HUES6 (cell line): ENCODE measurements around the gene SUCLG2.

Experiments
- H3K27ac ChIP-seq: 2 replicates; pipeline ENCODE4 v1.7.0; 2013; ENCODE audit warnings: low read depth, mild to moderate bottlenecking, low read length, inconsistent platforms
- H3K27me3 ChIP-seq: 2 replicates; pipeline ENCODE4 v1.6.1; 2013; ENCODE audit warnings: low read length; ENCODE audit not compliant: control insufficient read depth, insufficient read depth
- H3K36me3 ChIP-seq: 2 replicates; pipeline ENCODE4 v1.6.1; 2013; ENCODE audit warnings: low read length; ENCODE audit not compliant: control insufficient read depth, insufficient read depth
- H3K4me1 ChIP-seq: 2 replicates; pipeline ENCODE4 v1.6.1; 2013; ENCODE audit warnings: low read length; ENCODE audit not compliant: control insufficient read depth, insufficient read depth
- H3K4me3 ChIP-seq: 2 replicates; pipeline ENCODE4 v1.5.1; 2013; ENCODE audit warnings: low read depth, low read length
- H3K9ac ChIP-seq: one replicate; pipeline ENCODE4 v1.6.1; 2013; ENCODE audit warnings: mild to moderate bottlenecking, low read length
- H3K9me3 ChIP-seq: 2 replicates; pipeline ENCODE4 v1.6.1; 2013; ENCODE audit warnings: low read depth, low read length; ENCODE audit not compliant: control insufficient read depth, insufficient read depth

The SUCLG2 gene

GRCh38 chr3:67400476-67400875, 253.9 kb downstream of the SUCLG2 start:
- H3K27me3 ChIP-seq, result no peaks in the 10 kb centered on the region
- H3K36me3 ChIP-seq, result no peaks in the 10 kb centered on the region; the same call in 1 of the 2 replicates
- no peak overlapping the region for H3K9ac ChIP-seq
- H3K4me1 ChIP-seq, result no peaks in the 10 kb centered on the region
- H3K27ac ChIP-seq, result no peak overlapping the region
- H3K9me3 ChIP-seq, result no peaks in the 10 kb centered on the region
- no peak overlapping the region for H3K4me3 ChIP-seq

GRCh38 chr3:67389176-67389575, 265.2 kb downstream of the SUCLG2 start:
- Histone ChIP-seq H3K27ac (no peak overlapping the region), H3K27me3 (no peaks in the 10 kb centered on the region), H3K4me3 (no peak overlapping the region), H3K9ac (no peak overlapping the region), H3K4me1 (no peaks in the 10 kb centered on the region), H3K9me3 (peaks cover 11% of the 10 kb centered on the region; the same call in 1 of the 2 replicates), H3K36me3 (peaks cover 4% of the 10 kb centered on the region; the same call in 1 of the 2 replicates)

- H3K27ac ChIP-seq, result no peak overlapping the region
- no peaks in the 10 kb centered on the region for H3K27me3 ChIP-seq
- H3K4me3 ChIP-seq, result no peak overlapping the region
- no peaks in the 10 kb centered on the region for H3K4me1 ChIP-seq
- peaks cover 11% of the 10 kb centered on the region; the same call in 1 of the 2 replicates for H3K9me3 ChIP-seq
- H3K36me3 ChIP-seq, result peaks cover 4% of the 10 kb centered on the region; the same call in 1 of the 2 replicates
- no peak overlapping the region for H3K9ac ChIP-seq
Observed at GRCh38 chr3:67388738-67389137, 265.7 kb downstream of the SUCLG2 start.

GRCh38 chr3:67386451-67386850, 268.0 kb downstream of the SUCLG2 start:
- H3K36me3 ChIP-seq, result no peaks in the 10 kb centered on the region
- H3K9me3 ChIP-seq, result no peaks in the 10 kb centered on the region
- no peak overlapping the region for H3K27ac ChIP-seq
- no peaks in the 10 kb centered on the region for H3K27me3 ChIP-seq
- H3K9ac ChIP-seq, result no peak overlapping the region
- H3K4me1 ChIP-seq, result peaks cover 8% of the 10 kb centered on the region
- H3K4me3 ChIP-seq, result no peak overlapping the region

- no peak overlapping the region for H3K27ac ChIP-seq
- no peaks in the 10 kb centered on the region for H3K27me3 ChIP-seq
- H3K9me3 ChIP-seq, result no peaks in the 10 kb centered on the region
- no peaks in the 10 kb centered on the region for H3K36me3 ChIP-seq
- no peak overlapping the region for H3K4me3 ChIP-seq
- H3K4me1 ChIP-seq, result peaks cover 8% of the 10 kb centered on the region
- H3K9ac ChIP-seq, result no peak overlapping the region
Observed at GRCh38 chr3:67384760-67385397, 269.5 kb downstream of the SUCLG2 start.

- no peaks in the 10 kb centered on the region for H3K36me3 ChIP-seq
- no peaks in the 10 kb centered on the region for H3K9me3 ChIP-seq
- no peak overlapping the region for H3K27ac ChIP-seq
- H3K27me3 ChIP-seq, result no peaks in the 10 kb centered on the region
- no peak overlapping the region for H3K4me3 ChIP-seq
- H3K4me1 ChIP-seq, result peaks cover 8% of the 10 kb centered on the region
- H3K9ac ChIP-seq, result no peak overlapping the region
Observed at GRCh38 chr3:67384016-67384415, 270.4 kb downstream of the SUCLG2 start.

GRCh38 chr3:67383379-67383778, 271.0 kb downstream of the SUCLG2 start:
- H3K4me1 ChIP-seq, result peaks cover 8% of the 10 kb centered on the region
- no peaks in the 10 kb centered on the region for H3K36me3 ChIP-seq
- no peaks in the 10 kb centered on the region for H3K27me3 ChIP-seq

GRCh38 chr3:67382536-67382935, 271.9 kb downstream of the SUCLG2 start:
- no peaks in the 10 kb centered on the region for H3K27me3 ChIP-seq
- no peaks in the 10 kb centered on the region for H3K36me3 ChIP-seq

More at GRCh38 chr3:67383379-67383778, 271.0 kb downstream of the SUCLG2 start:
- Histone ChIP-seq H3K27ac (no peak overlapping the region), H3K9me3 (no peaks in the 10 kb centered on the region), H3K4me3 (no peak overlapping the region), H3K9ac (no peak overlapping the region)

GRCh38 chr3:67381667-67382272, 272.6 kb downstream of the SUCLG2 start:
- H3K9ac ChIP-seq, result no peak overlapping the region
- H3K27ac ChIP-seq, result no peak overlapping the region
- H3K27me3 ChIP-seq, result no peaks in the 10 kb centered on the region
- H3K4me1 ChIP-seq, result peaks cover 8% of the 10 kb centered on the region
- no peak overlapping the region for H3K4me3 ChIP-seq
- H3K9me3 ChIP-seq, result no peaks in the 10 kb centered on the region
- H3K36me3 ChIP-seq, result no peaks in the 10 kb centered on the region

More at GRCh38 chr3:67382536-67382935, 271.9 kb downstream of the SUCLG2 start:
- H3K4me3 ChIP-seq, result no peak overlapping the region
- peaks cover 8% of the 10 kb centered on the region for H3K4me1 ChIP-seq
- H3K9ac ChIP-seq, result no peak overlapping the region
- H3K9me3 ChIP-seq, result no peaks in the 10 kb centered on the region
- no peak overlapping the region for H3K27ac ChIP-seq

- H3K27ac ChIP-seq, result no peak overlapping the region
Observed at GRCh38 chr3:67380118-67380517, 274.3 kb downstream of the SUCLG2 start.

GRCh38 chr3:67377299-67377698, 277.1 kb downstream of the SUCLG2 start:
- Histone ChIP-seq H3K9ac (no peak overlapping the region), H3K27ac (no peak overlapping the region), H3K36me3 (no peaks in the 10 kb centered on the region), H3K27me3 (no peaks in the 10 kb centered on the region), H3K4me1 (no peaks in the 10 kb centered on the region), H3K9me3 (no peaks in the 10 kb centered on the region), H3K4me3 (no peak overlapping the region)

More at GRCh38 chr3:67380118-67380517, 274.3 kb downstream of the SUCLG2 start:
- Histone ChIP-seq H3K9me3 (no peaks in the 10 kb centered on the region), H3K36me3 (no peaks in the 10 kb centered on the region), H3K9ac (no peak overlapping the region), H3K27me3 (no peaks in the 10 kb centered on the region), H3K4me3 (no peak overlapping the region), H3K4me1 (peaks cover 8% of the 10 kb centered on the region)
